Measurements from ENCODE around the gene MARCO.

DNA sequence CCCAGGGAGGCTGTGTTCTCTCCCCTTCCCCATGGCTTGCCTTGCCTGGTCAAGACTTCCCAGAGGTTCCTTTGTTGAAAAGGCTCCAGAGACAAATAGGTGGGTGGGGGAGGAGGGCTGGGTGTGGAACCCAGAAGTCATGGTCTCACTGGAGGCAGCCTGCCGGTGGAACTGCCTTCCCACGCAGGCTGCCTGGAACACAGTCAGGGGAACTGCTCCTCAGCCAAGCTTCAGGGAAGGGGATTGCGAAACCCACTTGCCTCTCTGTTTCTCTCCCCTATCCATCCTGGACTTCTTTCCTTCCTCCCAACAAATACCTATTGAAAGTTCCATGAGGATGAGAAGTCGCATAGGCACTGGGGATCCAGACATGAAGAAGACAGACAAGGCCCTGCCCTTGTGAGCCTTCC lies 31.6 kb downstream of the MARCO start:
- TF ChIP-seq, protein P1, sequence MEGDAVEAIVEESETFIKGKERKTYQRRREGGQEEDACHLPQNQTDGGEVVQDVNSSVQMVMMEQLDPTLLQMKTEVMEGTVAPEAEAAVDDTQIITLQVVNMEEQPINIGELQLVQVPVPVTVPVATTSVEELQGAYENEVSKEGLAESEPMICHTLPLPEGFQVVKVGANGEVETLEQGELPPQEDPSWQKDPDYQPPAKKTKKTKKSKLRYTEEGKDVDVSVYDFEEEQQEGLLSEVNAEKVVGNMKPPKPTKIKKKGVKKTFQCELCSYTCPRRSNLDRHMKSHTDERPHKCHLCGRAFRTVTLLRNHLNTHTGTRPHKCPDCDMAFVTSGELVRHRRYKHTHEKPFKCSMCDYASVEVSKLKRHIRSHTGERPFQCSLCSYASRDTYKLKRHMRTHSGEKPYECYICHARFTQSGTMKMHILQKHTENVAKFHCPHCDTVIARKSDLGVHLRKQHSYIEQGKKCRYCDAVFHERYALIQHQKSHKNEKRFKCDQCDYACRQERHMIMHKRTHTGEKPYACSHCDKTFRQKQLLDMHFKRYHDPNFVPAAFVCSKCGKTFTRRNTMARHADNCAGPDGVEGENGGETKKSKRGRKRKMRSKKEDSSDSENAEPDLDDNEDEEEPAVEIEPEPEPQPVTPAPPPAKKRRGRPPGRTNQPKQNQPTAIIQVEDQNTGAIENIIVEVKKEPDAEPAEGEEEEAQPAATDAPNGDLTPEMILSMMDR (IDR thresholded peaks at IDR 0.05), result no peak
- TF ChIP-seq POLR2A (IDR thresholded peaks at IDR 0.05), result no peak
